ENCODE results near the gene SERPINB5.

DNA sequence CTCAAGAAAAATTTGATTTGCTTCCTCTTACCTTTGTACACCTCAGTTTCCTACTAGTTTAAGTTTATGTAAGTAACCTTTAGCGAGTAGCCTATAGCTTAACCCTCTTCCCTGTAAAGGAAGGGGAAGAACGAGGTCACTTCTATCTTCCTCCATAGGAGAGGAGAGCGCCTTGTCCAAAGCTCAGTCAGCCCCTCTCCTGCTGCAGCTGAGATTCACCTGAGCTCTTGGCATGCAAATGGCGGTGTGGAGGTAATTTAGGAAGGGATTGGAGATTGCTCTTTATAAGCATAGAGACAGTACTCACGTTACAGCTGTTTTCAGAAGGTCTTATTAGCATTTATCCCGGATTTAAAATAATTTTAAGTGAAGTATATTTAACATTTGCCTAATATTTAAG is 37.6 kb downstream of the SERPINB5 start:
- TF ChIP-seq, protein P1, sequence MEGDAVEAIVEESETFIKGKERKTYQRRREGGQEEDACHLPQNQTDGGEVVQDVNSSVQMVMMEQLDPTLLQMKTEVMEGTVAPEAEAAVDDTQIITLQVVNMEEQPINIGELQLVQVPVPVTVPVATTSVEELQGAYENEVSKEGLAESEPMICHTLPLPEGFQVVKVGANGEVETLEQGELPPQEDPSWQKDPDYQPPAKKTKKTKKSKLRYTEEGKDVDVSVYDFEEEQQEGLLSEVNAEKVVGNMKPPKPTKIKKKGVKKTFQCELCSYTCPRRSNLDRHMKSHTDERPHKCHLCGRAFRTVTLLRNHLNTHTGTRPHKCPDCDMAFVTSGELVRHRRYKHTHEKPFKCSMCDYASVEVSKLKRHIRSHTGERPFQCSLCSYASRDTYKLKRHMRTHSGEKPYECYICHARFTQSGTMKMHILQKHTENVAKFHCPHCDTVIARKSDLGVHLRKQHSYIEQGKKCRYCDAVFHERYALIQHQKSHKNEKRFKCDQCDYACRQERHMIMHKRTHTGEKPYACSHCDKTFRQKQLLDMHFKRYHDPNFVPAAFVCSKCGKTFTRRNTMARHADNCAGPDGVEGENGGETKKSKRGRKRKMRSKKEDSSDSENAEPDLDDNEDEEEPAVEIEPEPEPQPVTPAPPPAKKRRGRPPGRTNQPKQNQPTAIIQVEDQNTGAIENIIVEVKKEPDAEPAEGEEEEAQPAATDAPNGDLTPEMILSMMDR (IDR thresholded peaks at IDR 0.05; ENCODE audit: low read depth, low read length, poor library complexity, severe bottlenecking), result no peak
- no peak for TF ChIP-seq EZH2phosphoT487 (IDR thresholded peaks at IDR 0.05; ENCODE audit: borderline replicate concordance, low read length)

Measured in DOHH2 (cell line).